Measurements from ENCODE around the gene HNRNPC.
"Not testable (repeated sequence)": the region's sequence is repeated elsewhere in the genome, so short reads cannot be mapped to it uniquely, and the experiment has no call there.

- not testable (repeated sequence) for TF ChIP-seq CTCF (IDR thresholded peaks at IDR 0.05; ENCODE audit: insufficient read depth, low read length, poor library complexity, severe bottlenecking); EZH2phosphoT487 (conservative IDR thresholded peaks at IDR 0.05; ENCODE audit: low read length)
Measured at GRCh38 chr14:21165002-21165605, 104.1 kb downstream of the HNRNPC start.

Data from SU-DHL-6 (cell line).